GM06990 (cell line): ENCODE data around the gene GRM7.

Experiments
- DNase-seq: peaks from one replicate; pipeline ENCODE4 v3.0.0-alpha.2; 2011; ENCODE audit not compliant: insufficient read length; ENCODE audit errors: extremely low read depth
- H3K27me3 ChIP-seq: replicated peaks from 2 replicates; pipeline ENCODE4 v1.6.0; 2011; ENCODE audit warnings: low read length; ENCODE audit not compliant: control insufficient read depth, insufficient read depth
- H3K36me3 ChIP-seq: 2 replicates; pipeline ENCODE4 v1.5.1; 2011; ENCODE audit warnings: low read length; ENCODE audit not compliant: control insufficient read depth, insufficient read depth
- H3K4me3 ChIP-seq: replicated peaks from 2 replicates; pipeline ENCODE4 v1.5.1; 2011; ENCODE audit warnings: low read depth, mild to moderate bottlenecking, control low read depth, low read length
- TF ChIP-seq, protein P1 (sequence below): IDR thresholded peaks from 2 replicates; pipeline ENCODE4 v1.5.1; 2011; ENCODE audit warnings: low read length, control low read depth, mild to moderate bottlenecking, inconsistent platforms; ENCODE audit not compliant: insufficient read depth, poor library complexity, severe bottlenecking

GRM7 gene

DNA sequence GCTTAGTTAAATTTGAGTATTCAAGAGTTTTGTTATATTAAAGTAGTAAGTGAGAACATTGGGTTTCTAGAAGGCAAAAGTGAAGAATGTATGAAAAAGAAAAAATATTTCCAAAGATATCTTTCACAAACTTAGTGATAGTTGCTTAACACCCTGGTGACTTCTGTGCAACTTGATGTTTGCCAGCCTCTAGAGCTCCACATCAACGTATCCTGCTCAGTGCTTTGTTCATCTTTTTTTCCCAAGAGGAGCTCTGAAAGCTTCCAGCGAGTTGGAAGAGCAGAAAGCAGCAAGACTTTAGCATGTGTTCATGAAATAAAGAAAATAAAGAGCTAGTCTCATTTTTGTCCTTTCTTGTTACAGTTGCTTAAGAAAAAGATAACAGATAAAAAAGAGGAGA, 225.5 kb downstream of the GRM7 start:
- Histone ChIP-seq H3K36me3 (no peaks in the 10 kb centered on the region), H3K4me3 (no peak overlapping the region), H3K27me3 (no peaks in the 10 kb centered on the region)
- DNase-seq = no peak
- TF ChIP-seq, protein P1, sequence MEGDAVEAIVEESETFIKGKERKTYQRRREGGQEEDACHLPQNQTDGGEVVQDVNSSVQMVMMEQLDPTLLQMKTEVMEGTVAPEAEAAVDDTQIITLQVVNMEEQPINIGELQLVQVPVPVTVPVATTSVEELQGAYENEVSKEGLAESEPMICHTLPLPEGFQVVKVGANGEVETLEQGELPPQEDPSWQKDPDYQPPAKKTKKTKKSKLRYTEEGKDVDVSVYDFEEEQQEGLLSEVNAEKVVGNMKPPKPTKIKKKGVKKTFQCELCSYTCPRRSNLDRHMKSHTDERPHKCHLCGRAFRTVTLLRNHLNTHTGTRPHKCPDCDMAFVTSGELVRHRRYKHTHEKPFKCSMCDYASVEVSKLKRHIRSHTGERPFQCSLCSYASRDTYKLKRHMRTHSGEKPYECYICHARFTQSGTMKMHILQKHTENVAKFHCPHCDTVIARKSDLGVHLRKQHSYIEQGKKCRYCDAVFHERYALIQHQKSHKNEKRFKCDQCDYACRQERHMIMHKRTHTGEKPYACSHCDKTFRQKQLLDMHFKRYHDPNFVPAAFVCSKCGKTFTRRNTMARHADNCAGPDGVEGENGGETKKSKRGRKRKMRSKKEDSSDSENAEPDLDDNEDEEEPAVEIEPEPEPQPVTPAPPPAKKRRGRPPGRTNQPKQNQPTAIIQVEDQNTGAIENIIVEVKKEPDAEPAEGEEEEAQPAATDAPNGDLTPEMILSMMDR = no peak

DNA sequence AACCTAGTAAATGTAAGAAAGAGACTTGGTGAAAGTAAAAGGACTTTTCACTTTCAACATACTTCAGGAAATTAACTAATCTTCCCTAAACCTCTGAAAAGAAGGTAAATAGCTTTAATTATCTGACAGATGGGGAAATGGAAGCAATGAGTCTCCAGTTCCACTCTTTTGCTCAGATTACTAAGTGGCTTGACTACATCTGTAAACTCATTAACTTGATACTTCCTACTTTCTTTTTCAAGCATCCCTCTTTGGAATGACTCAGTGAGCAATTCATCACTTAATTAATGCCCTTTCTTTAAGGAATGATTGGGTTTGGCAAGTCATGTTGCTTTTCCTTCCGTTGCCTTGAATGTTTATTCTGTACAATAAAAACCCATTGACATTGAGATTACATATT, 234.2 kb downstream of the GRM7 start:
- H3K36me3 ChIP-seq = no peaks in the 10 kb centered on the region
- TF ChIP-seq, protein P1 = no peak
- DNase-seq = no peak
- no peaks in the 10 kb centered on the region for H3K27me3 ChIP-seq
- H3K4me3 ChIP-seq = no peak overlapping the region

DNA sequence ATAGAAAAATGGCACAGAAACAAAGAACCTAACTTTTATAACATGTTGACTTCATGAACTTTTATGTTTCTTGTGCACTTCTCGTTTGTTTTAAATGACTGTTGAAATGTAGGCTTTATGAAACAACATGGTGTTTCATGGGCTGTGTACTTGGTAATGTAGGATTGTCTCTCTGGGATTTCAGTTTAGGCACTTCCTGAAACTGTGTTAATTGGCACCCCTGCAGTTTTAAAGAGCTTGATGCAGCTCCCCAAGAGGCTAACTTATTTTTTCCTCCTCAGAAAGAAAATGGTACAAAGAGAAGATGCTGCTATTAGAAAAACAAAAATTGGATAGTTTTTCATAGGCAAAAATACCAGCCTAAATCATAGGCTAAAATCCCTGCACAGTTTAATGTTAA, 239.2 kb downstream of the GRM7 start:
- TF ChIP-seq, protein P1 = no peak
- Histone ChIP-seq H3K36me3 (no peaks in the 10 kb centered on the region), H3K27me3 (no peaks in the 10 kb centered on the region), H3K4me3 (no peak overlapping the region)
- no peak for DNase-seq

DNA sequence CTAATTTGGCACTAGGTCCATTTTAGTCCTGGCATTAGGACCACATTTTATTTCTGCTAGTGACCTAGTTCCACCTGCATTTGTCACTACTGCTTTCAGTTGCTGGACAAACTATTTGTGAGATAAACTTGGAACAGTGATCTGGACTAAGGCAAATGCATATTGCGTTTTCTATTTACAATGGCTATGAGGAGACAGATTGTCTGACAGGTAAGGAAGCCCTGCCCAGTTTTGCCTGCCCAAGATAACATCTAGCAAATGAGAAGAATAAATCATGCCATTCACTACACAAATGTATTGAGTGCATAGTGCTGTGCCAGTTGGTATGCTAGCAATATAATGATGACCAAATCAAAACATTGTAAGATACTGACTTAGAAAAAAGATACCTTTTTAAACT, 245.7 kb downstream of the GRM7 start:
- TF ChIP-seq, protein P1 = no peak
- H3K4me3 ChIP-seq = no peak overlapping the region
- no peak for DNase-seq
- H3K36me3 ChIP-seq = no peaks in the 10 kb centered on the region
- no peaks in the 10 kb centered on the region for H3K27me3 ChIP-seq

DNA sequence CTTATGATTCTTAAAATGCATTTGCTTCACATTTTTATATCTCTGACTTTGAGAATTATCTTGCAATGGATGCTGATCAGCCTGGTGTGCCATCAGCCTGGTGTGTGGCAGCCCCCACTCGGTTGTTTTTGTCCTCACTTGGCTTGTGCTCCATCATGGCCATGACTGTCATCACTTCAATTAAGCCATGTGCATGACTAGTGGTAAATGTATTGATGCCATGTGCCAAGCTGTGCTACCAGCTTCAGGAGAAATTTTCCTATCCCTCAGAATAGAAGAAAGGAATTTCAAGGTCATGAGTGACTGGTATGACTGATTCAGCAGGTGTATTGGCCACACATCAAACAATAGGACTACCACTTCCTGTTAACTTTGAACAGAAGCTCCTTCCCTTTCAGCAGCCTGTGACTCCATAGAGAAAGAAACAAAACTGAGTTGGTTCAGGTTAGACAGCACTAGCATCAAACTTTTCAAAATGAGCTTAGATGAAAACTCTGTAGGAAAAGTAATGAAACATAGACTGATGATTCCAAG, 251.7 kb downstream of the GRM7 start:
- Histone ChIP-seq H3K4me3 (no peak overlapping the region), H3K27me3 (no peaks in the 10 kb centered on the region), H3K36me3 (no peaks in the 10 kb centered on the region)
- DNase-seq = no peak
- TF ChIP-seq, protein P1 = no peak

DNA sequence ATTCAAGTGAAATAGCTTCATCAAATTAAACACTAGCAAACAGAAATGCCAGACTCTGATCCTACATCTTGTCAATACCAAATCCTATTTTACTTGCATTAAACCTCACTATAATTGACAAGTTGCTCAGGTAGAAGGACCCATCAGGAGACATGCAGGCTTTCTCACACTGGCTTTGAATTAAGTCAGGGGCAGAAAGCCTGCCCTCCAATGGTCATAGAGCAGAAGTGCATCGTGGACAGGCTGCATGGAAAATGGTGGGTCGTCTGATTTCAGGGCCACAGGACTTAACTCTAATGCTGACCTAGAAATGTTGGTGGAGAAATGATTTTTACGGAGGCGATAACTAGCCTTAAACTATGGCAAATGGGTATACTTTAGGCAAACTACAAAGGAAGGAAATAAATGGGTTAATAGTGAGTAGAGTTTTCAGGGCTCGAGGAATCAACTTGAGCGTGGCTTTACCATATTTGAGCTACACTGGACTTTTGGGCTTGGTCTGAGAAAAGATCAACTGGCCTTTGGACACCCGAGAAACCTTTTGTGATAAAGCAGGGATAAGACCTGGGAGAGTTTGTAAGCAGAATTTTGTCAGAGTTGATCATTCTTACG, 283.9 kb downstream of the GRM7 start:
- Histone ChIP-seq H3K4me3 (no peak overlapping the region), H3K36me3 (no peaks in the 10 kb centered on the region), H3K27me3 (no peaks in the 10 kb centered on the region)
- TF ChIP-seq, protein P1 = peak; percentile 71
- no peak for DNase-seq
